Esophagus muscularis mucosa (tissue), 4 donors: ENCODE measurements around the gene BRI3BP. TPM values are rescaled to one million over a fixed set of nuclear protein-coding genes. Genes with fewer than 3 reads are reported as not detected.

Experiments used
- DNase-seq: peaks from one replicate; pipeline ENCODE4 v3.0.0-alpha.2; 2017; ENCODE audit errors: extremely low spot score
- H3K27ac ChIP-seq, 4 donors: fragments of 200-600 bp; sonication (generic); replicated peaks in 1 of 4; 1 replicate in 3 of 4; 2 replicates in 1 of 4; pipeline ENCODE4 v1.5.1; 2016 to 2019; ENCODE audit warnings: mild to moderate bottlenecking in 1 of 4
- H3K27me3 ChIP-seq, 4 donors: fragments of 200-600 bp; sonication (generic); one replicate each; pipeline versions ENCODE4 v1.5.1 to v1.6.0; 2016 to 2019
- H3K36me3 ChIP-seq, 4 donors: fragments of 200-600 bp; sonication (generic); one replicate each; pipeline ENCODE4 v1.5.1; 2016 to 2019
- H3K4me1 ChIP-seq, 4 donors: fragments of 200-600 bp; sonication (generic); one replicate each; pipeline ENCODE4 v1.5.1; 2016 to 2019
- H3K4me3 ChIP-seq, 4 donors: fragments of 200-600 bp; sonication (generic); 1 replicate in 2 of 4; 2 replicates in 2 of 4; pipeline ENCODE4 v1.5.1; 2016 to 2019; ENCODE audit warnings: mild to moderate bottlenecking in 4 of 4, moderate library complexity in 1 of 4
- H3K9me3 ChIP-seq, 4 donors: fragments of 200-600 bp; sonication (generic); 1 replicate in 3 of 4; 2 replicates in 1 of 4; pipeline ENCODE4 v1.5.1; 2016 to 2019
- EP300 ChIP-seq: sonication (generic); formaldehyde crosslinking; IDR thresholded peaks from one replicate; pipeline ENCODE4 v1.6.1; 2017; ENCODE audit warnings: antibody characterized with exemption
- POLR2A ChIP-seq: fragments of 450-650 bp; IDR thresholded peaks from one replicate; pipeline ENCODE4 v1.6.1; 2017; ENCODE audit warnings: antibody characterized with exemption, moderate library complexity, mild to moderate bottlenecking, low read depth
- POLR2AphosphoS5 ChIP-seq, 2 donors: sonication (generic); formaldehyde crosslinking; IDR thresholded peaks; one replicate each; pipeline ENCODE4 v1.6.1; 2017; ENCODE audit warnings: antibody characterized with exemption in 2 of 2
- whole genome bisulfite sequencing: methylation state at CpG from one replicate; pipeline ENCODE4 v1.1.5; 2018; 5-methylcytosine and 5-hydroxymethylcytosine counted together
- intact Hi-C: fragments of 100-400 bp; cut with DNase I; formaldehyde crosslinking; loops from one replicate; pipeline ENCODE4 v1.15.1; 2023
- total RNA-seq, 4 donors: library from RNA; depleted of rRNA; stranded (reverse); fragments of >200 nt; gene quantifications; one replicate each; pipeline versions ENCODE4 v1.1.0 to v1.2.1, GENCODE V29; 2016
- TF ChIP-seq, protein P1 (sequence below), 3 experiments: fragments of 200-600 bp in 2 of 3; fragments of 450-650 bp in 1 of 3; sonication (generic) in 2 of 3; IDR thresholded peaks; one replicate each; pipeline ENCODE4 v1.5.1; 2017 to 2019; ENCODE audit warnings: antibody characterized with exemption in 3 of 3, mild to moderate bottlenecking in 2 of 3, moderate library complexity in 1 of 3

Gene BRI3BP
- total RNA-seq, 4 donors from 2014 or later, result 2.2 to 3.3 (median 2.5) TPM

- no peaks in the 10 kb centered on the region for H3K27me3 ChIP-seq
- DNase-seq, result no peak
- no peak for TF ChIP-seq EP300
- no peak for TF ChIP-seq POLR2A
- TF ChIP-seq, protein P1, sequence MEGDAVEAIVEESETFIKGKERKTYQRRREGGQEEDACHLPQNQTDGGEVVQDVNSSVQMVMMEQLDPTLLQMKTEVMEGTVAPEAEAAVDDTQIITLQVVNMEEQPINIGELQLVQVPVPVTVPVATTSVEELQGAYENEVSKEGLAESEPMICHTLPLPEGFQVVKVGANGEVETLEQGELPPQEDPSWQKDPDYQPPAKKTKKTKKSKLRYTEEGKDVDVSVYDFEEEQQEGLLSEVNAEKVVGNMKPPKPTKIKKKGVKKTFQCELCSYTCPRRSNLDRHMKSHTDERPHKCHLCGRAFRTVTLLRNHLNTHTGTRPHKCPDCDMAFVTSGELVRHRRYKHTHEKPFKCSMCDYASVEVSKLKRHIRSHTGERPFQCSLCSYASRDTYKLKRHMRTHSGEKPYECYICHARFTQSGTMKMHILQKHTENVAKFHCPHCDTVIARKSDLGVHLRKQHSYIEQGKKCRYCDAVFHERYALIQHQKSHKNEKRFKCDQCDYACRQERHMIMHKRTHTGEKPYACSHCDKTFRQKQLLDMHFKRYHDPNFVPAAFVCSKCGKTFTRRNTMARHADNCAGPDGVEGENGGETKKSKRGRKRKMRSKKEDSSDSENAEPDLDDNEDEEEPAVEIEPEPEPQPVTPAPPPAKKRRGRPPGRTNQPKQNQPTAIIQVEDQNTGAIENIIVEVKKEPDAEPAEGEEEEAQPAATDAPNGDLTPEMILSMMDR (IDR thresholded peaks at IDR 0.05), result no peak
- TF ChIP-seq POLR2AphosphoS5 (IDR thresholded peaks at IDR 0.05), result peak in 1 of 2 donors; percentile 58
- intact Hi-C loops, result loop anchor here (1.0 kb wide), 1 partner anchor 16 kb away; no protein-coding TSS in a partner anchor
- peak within 1 kb of the TSS; percentile 75 to 93 (median 87) for H3K4me3 ChIP-seq
- H3K9me3 ChIP-seq, result no peaks in the 10 kb centered on the region
- H3K4me1 ChIP-seq, result peaks cover 14 to 34% (median 28%) of the 10 kb centered on the region in 4 donors
- under 1% methylated on average over 11 of the region's 80 CpGs for WGBS
- H3K27ac ChIP-seq, result peak within 1 kb of the TSS; percentile 78 to 85 (median 80)
- H3K36me3 ChIP-seq, result peaks cover 0 to 11% (median 2%) of the 10 kb centered on the region in 4 donors
These were observed 71.8 kb downstream of the BRI3BP start, which contains the start of gene AACS for GRCh38 chr12:125065021-125065918. Gene AACS (plus strand): TSS chr12:125065435. CDS start chr12:125065585, 150 bp downstream.

DNA sequence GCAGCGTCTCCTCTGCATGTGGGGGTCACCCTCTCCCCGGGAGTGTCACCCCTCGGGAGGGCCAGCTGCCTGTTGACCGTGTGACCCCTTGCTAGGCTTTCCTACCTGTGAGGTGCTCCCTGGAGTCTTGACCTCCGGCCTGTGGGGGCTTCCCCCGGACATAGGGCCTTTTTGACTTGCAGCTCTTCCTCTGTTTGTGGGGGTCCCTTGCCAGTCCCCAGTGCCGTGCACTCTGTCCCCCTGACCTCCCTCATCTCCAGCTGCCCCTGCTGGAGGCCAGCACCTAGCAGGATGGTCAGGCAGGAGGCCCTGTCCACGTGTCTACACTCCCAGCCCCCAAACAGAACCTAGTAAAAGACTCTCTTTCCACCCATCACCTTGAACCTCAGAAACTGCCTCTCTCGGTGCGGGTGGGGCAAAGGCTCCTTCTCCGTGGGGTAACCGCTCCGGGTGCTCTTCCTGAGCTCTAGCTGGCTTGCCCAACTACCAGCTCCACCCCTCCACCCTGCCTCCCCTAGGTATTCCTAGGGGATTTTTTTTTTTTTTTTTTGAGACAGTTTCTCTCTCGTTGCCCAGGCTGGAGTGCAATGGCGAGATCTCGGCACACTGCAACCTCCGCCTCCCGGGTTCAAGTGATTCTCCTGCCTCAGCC is 72.6 kb downstream of the BRI3BP start:
- TF ChIP-seq POLR2AphosphoS5 (IDR thresholded peaks at IDR 0.05) (no peak), POLR2A (no peak), EP300 (no peak)
- TF ChIP-seq, protein P1 (IDR thresholded peaks at IDR 0.05), result no peak
- Histone ChIP-seq H3K4me1 (peaks cover 14 to 34% (median 28%) of the 10 kb centered on the region in 4 donors), H3K27ac (peak overlapping the region; percentile 78 to 85 (median 80)), H3K9me3 (no peaks in the 10 kb centered on the region), H3K4me3 (peak overlapping the region; percentile 75 to 93 (median 87)), H3K36me3 (peaks cover 0 to 13% (median 2%) of the 10 kb centered on the region in 4 donors), H3K27me3 (no peaks in the 10 kb centered on the region)
- WGBS, result 61% methylated on average over 16 of the region's 18 CpGs
- intact Hi-C loops, result loop anchor here (1.0 kb wide), 1 partner anchor 17 kb away; no protein-coding TSS in a partner anchor
- DNase-seq, result no peak

DNA sequence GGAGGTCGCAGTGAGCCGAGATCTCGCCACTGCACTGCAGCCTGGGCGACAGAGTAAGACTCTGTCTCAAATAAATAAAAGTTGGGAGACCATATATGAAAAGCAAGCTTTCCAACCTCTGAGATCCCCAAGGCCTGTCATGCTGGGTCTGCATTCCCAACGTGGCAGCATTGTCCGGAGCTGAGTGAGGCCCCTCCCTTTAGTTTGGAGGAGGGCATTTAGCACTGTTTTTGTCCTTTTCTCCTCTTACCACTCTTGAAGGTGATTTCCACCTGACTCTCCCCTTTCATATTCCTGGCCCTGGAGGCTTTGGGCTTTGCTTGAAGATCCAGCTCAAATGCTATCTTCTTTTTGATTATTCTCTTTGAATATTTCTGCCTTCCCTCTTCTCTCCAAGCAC is 74.9 kb downstream of the BRI3BP start:
- Histone ChIP-seq H3K4me3 (no peak overlapping the region), H3K36me3 (peaks cover 0 to 28% (median 4%) of the 10 kb centered on the region in 4 donors), H3K27ac (no peak overlapping the region), H3K4me1 (peaks cover 14 to 34% (median 28%) of the 10 kb centered on the region in 4 donors), H3K27me3 (no peaks in the 10 kb centered on the region), H3K9me3 (no peaks in the 10 kb centered on the region)
- WGBS, result 82% methylated on average over 6 of the region's 6 CpGs
- TF ChIP-seq POLR2AphosphoS5 (IDR thresholded peaks at IDR 0.05), result no peak
- no peak for TF ChIP-seq EP300
- TF ChIP-seq, protein P1 (IDR thresholded peaks at IDR 0.05), result no peak
- no peak for TF ChIP-seq POLR2A
- DNase-seq, result no peak
- intact Hi-C loops, result no loop called here

GRCh38 chr12:125069616-125070015 is 76.2 kb downstream of the BRI3BP start:
- TF ChIP-seq, protein P1 (IDR thresholded peaks at IDR 0.05), result no peak
- WGBS, result 58% methylated on average over 5 of the region's 8 CpGs
- intact Hi-C loops, result no loop called here

More at GRCh38 chr12:125069616-125070015, 76.2 kb downstream of the BRI3BP start:
- no peak for DNase-seq
- peaks cover 0 to 39% (median 4%) of the 10 kb centered on the region in 4 donors for H3K36me3 ChIP-seq
- H3K27ac ChIP-seq, result no peak overlapping the region
- no peak overlapping the region for H3K4me3 ChIP-seq
- H3K27me3 ChIP-seq, result no peaks in the 10 kb centered on the region
- H3K9me3 ChIP-seq, result no peaks in the 10 kb centered on the region
- H3K4me1 ChIP-seq, result peaks cover 14 to 31% (median 23%) of the 10 kb centered on the region in 4 donors
